Aorta (tissue), 5 donors: ENCODE results near the gene PPP1R12B. TPM values are rescaled to one million over a fixed set of nuclear protein-coding genes. Genes with fewer than 3 reads are reported as not detected.
"Not testable (repeated sequence)": the region's sequence is repeated elsewhere in the genome, so short reads cannot be mapped to it uniquely, and the experiment has no call there.

Experiments
- ATAC-seq: fragments of 200-7000 bp; cut with Tn5 transposase; one replicate; pipeline ENCODE4 v1.9.1; 2022; ENCODE audit warnings: moderate library complexity; ENCODE audit not compliant: low FRiP score
- DNase-seq, 2 donors: peaks; one replicate each; pipeline ENCODE4 v3.0.0-alpha.2; 2020
- H3K27ac ChIP-seq, 2 donors: one replicate each; pipeline ENCODE4 v1.5.1; 2013; ENCODE audit warnings: low read length in 2 of 2, mild to moderate bottlenecking in 2 of 2, moderate library complexity in 2 of 2, control low read depth in 1 of 2, inconsistent platforms in 1 of 2, low read depth in 1 of 2
- H3K27me3 ChIP-seq, 2 donors: one replicate each; pipeline ENCODE4 v1.6.1; 2013; ENCODE audit warnings: control low read depth in 1 of 2, low read length in 1 of 2, mild to moderate bottlenecking in 1 of 2, moderate library complexity in 1 of 2; ENCODE audit not compliant: insufficient read depth in 2 of 2, control insufficient read depth in 1 of 2
- H3K36me3 ChIP-seq, 2 donors: one replicate each; pipeline ENCODE4 v1.6.1; 2013; ENCODE audit warnings: control low read depth in 1 of 2, low read length in 1 of 2, mild to moderate bottlenecking in 1 of 2; ENCODE audit not compliant: insufficient read depth in 2 of 2, control insufficient read depth in 1 of 2
- H3K4me1 ChIP-seq, 2 donors: one replicate each; pipeline ENCODE4 v1.6.1; 2013; ENCODE audit warnings: low read length in 2 of 2, control low read depth in 1 of 2, mild to moderate bottlenecking in 1 of 2, moderate library complexity in 1 of 2; ENCODE audit not compliant: insufficient read depth in 2 of 2, control insufficient read depth in 1 of 2
- H3K4me3 ChIP-seq, 2 donors: one replicate each; pipeline ENCODE4 v1.5.1; 2013; ENCODE audit warnings: low read length in 2 of 2, control low read depth in 1 of 2, mild to moderate bottlenecking in 1 of 2
- H3K9me3 ChIP-seq: one replicate; pipeline ENCODE4 v1.6.1; 2013; ENCODE audit warnings: mild to moderate bottlenecking, low read length; ENCODE audit not compliant: control insufficient read depth
- WGBS, 2 donors: extraction: QIAGEN DNeasy Blood & Tissue Kit; methylation state at CpG; one replicate each; pipeline ENCODE4 v1.1.7; 2013; 5-methylcytosine and 5-hydroxymethylcytosine counted together
- intact Hi-C, 2 donors: fragments of 100-400 bp; cut with DNase I; formaldehyde crosslinking; loops; one replicate each; pipeline versions ENCODE4 v1.14.2 to v1.15.0; 2022
- polyA plus RNA-seq, 2 donors: library from polyadenylated mRNA; stranded (reverse); fragments of 200-250 nt; gene quantifications; one replicate each; pipeline ENCODE4 v1.2.3, GENCODE V29; 2013
- total RNA-seq, 2 donors: library from RNA; stranded (reverse); fragmentation: NEBNext Ultra II Directional; extraction: Animal tissue kit (Norgen Biotek cat#: 25700); gene quantifications; one replicate each; pipeline ENCODE4 v1.2.1, GENCODE V29; 2021
- donor health status: healthy with polysubstance abuse.
- donor health status: Bipolar disorder and iron deficiency.
- donor health status: DM: no; HTN: no; CAD: no.
- donor health status: DM: no; HTN: no; CAD: no.
- donor health status: DM: yes; HTN: yes; CAD: no.

The PPP1R12B gene
- total and polyA plus RNA-seq, 4 donors: 102 to 1,102 (median 396) TPM

DNA sequence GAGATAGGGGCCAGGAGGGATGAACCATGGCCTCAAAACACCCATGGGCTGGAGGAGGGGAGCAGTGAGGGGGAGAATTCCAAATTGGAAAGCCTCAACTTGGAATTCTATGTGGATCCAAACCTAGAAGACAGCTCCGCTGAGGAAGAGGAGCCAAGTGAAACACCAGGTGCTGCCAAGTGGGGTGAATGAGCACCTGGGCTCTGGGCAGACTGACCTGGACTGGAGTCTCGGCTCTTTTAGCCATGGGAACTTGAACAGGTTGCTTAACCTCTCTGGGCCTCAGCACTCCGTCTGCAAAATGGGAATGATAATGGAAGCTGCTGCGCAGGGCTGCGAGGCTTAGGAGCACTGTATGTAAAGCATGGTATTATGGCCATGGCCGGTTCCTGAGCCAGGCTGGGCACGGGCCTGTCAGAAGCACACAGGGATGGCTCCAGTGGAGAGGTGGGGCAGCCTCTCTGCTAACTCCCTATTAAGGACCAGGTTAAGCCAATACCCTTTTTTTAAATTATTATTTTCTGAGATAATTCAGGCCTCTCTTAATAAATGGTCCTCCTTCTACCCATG lies 280.2 kb downstream of the PPP1R12B start:
- no peaks in the 10 kb centered on the region for H3K9me3 ChIP-seq
- H3K27me3 ChIP-seq: no peaks in the 10 kb centered on the region
- H3K4me1 ChIP-seq: no peaks in the 10 kb centered on the region
- DNase-seq: peak in 1 of 2 donors; percentile 72
- no peak for ATAC-seq
- no peak overlapping the region for H3K4me3 ChIP-seq
- H3K36me3 ChIP-seq: no peaks in the 10 kb centered on the region
- WGBS, 2 donors: 81 to 83% methylated on average over 7 of the region's 7 CpGs
- no peak overlapping the region for H3K27ac ChIP-seq
- intact Hi-C loops: loop anchor here (5.0 to 10.0 kb wide), 3 partner anchors 54 to 164 kb away; no protein-coding TSS in a partner anchor

DNA sequence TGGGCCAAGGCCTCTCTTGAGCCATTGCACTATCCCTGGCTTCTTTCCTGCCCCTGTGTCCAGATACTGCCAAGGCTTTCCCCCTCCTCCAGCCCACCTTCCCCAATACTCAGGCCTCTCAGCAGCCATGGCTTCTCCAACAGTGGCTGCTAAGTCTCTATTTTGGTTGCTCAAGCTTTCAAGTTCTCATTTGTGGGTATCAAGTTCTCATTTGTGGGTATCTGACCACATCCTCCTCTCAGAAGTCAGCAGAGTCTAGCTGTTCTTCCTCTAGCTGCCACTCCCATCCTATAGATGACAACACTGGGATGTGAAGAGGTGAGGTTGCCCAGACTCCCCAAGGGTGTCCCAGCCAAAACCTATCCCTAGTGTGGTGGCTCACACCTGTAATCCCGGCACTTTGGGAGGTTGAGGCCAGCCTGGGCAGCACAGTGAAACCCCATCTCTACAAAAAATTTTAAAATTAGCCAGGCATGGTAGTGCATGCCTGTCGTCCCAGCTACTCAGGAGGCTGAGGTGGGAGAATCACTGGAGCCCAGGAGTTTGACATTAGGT lies 280.8 kb downstream of the PPP1R12B start:
- not testable (repeated sequence) for H3K4me3 ChIP-seq, H3K27ac ChIP-seq, H3K36me3 ChIP-seq, ATAC-seq, H3K4me1 ChIP-seq, H3K9me3 ChIP-seq, H3K27me3 ChIP-seq
- DNase-seq: peak in 1 of 2 donors; percentile 28
- WGBS, 2 donors: 72 to 95% methylated on average over 2 of the region's 2 CpGs
- intact Hi-C loops: loop anchor here (5.0 to 10.0 kb wide), 3 partner anchors 55 to 165 kb away; no protein-coding TSS in a partner anchor

DNA sequence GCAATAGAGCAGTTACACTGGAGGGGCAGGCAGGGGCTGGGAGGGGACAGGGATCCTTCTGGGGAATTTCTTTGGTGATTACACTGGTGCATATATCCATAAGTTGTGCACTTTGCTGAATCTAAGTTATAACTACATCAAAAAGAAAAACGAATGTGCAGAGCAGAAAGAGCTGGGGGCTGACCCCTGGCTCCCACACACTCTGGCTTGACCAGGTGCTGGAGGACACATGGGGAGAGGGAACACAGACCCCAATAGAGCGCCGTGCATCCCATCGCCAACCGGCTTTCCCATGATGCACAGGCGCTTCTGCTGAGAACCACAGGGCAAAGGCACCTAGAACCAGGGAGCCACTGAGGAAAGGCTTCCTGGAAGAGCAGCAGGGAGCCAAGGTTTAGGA lies 281.6 kb downstream of the PPP1R12B start:
- H3K27ac ChIP-seq, H3K4me1 ChIP-seq, H3K27me3 ChIP-seq, intact Hi-C loops, ATAC-seq, H3K36me3 ChIP-seq, H3K9me3 ChIP-seq, H3K4me3 ChIP-seq: not testable (repeated sequence)
- WGBS, 2 donors: 77 to 81% methylated on average over 6 of the region's 6 CpGs
- DNase-seq: peak in 1 of 2 donors; percentile 16

DNA sequence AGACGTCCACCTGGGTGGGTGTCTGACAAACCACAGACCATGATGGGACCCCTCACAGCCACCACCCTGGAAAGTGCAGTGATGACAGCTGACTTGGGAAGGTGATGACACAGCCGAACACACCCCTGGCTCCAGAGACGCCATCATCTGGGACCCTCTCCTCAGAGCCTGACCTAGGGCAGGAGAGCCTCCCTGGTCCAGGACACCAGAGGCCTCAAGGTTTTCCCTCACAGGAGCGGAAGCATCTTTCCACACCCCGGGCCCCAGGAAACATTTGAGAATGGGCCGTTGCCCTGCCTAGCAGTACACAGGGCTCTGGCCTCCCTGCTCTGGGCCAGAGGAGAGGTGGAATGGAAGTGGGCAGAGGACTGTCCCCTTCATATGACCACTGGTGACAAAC lies 282.0 kb downstream of the PPP1R12B start:
- no peaks in the 10 kb centered on the region for H3K9me3 ChIP-seq
- H3K4me3 ChIP-seq: no peak overlapping the region
- intact Hi-C loops: no loop called here
- no peak overlapping the region for H3K27ac ChIP-seq
- no peaks in the 10 kb centered on the region for H3K4me1 ChIP-seq
- ATAC-seq: no peak
- DNase-seq: peak in 1 of 2 donors; percentile 57
- H3K36me3 ChIP-seq: no peaks in the 10 kb centered on the region
- 73 to 78% methylated on average over 6 of the region's 6 CpGs for WGBS, 2 donors
- no peaks in the 10 kb centered on the region for H3K27me3 ChIP-seq

DNA sequence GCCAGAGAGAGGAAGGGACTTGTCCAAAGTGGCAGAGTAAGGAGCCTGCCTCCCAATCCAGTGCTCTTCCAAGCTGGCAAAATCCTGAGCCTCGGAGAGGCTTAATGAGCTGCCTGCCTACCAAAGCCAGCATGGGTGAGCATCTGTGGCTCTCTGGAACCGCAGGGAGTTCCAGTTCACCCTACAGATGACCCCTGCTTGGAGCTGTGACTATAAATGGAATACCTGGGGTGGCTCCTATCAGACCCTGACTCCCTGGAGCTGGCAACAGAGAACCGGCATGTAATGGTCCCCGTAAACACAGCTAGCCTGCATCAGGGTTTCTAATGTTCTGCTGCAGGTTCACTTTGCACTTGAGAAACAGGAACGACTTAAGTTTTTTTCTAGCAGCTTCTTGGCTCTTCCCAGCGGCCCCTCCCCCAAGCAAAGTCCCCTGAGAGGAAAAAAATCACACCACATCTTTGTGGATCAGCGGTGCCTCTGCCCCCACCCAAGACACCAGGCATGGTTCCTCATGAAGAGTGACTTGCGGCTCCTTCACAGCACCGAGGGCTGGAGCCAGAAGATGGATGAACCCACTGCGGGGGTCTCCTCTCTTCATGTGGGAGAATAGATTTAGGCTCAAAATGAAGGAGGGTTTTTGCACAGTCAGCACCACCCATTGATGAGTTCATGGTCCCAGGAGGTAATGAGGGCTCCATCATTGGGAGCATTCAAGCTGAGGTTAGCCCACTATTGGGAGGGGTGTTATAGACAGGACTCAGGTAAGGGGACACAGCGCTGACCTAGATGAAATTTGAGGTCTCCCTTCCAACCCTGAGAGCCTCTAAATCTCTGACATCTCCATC lies 282.8 kb downstream of the PPP1R12B start:
- peak in 1 of 2 donors; percentile 70 for DNase-seq
- H3K9me3 ChIP-seq: no peaks in the 10 kb centered on the region
- H3K4me3 ChIP-seq: no peak overlapping the region
- no peak for ATAC-seq
- H3K27ac ChIP-seq: no peak overlapping the region
- intact Hi-C loops: no loop called here
- H3K36me3 ChIP-seq: no peaks in the 10 kb centered on the region
- no peaks in the 10 kb centered on the region for H3K4me1 ChIP-seq
- H3K27me3 ChIP-seq: no peaks in the 10 kb centered on the region
- 57 to 59% methylated on average over 11 of the region's 11 CpGs for WGBS, 2 donors

DNA sequence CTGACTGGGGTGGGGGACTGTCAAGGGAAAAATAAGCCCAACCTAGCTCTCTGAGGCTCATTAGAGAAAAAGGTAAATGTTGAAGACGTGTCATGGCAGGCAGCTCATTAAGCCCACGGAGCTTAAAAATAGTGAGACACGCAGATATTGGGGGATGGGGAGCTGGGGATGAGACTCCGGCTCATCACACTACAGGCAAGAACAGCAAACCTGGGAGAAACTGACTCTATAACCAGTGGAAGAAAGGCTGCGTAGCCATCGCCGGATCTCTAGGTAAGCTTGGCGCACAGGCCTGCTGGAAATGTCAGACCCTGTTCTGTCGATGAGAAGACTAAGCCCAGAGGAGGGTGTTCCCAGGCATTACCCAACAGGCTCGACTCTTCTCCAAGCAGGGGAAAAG lies 283.7 kb downstream of the PPP1R12B start:
- H3K4me3 ChIP-seq: no peak overlapping the region
- H3K27ac ChIP-seq: no peak overlapping the region
- no peak for ATAC-seq
- no peaks in the 10 kb centered on the region for H3K36me3 ChIP-seq
- no peaks in the 10 kb centered on the region for H3K4me1 ChIP-seq
- no peak for DNase-seq
- H3K27me3 ChIP-seq: no peaks in the 10 kb centered on the region
- H3K9me3 ChIP-seq: no peaks in the 10 kb centered on the region
- intact Hi-C loops: no loop called here
- WGBS, 2 donors: 91 to 94% methylated on average over 10 of the region's 10 CpGs

DNA sequence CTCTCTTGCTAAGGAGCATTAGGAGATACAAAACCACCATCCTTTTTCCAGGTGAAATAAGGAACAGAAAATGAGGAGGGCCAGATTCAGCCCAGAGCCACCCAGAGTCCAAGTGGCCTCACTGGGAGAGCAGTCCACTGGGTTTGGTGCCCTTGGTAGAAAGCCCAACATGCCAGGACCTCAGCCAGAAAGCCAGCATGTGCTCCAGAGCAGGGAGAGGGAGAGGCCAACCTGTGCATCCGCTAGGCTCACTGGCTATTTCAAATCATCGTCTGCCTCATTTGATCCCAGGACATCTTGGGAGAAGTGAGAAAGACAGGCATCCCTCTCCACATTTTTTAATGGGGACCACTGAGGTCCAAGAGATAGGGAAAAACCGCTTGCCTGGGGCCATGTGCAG lies 287.7 kb downstream of the PPP1R12B start:
- H3K4me1 ChIP-seq, intact Hi-C loops, H3K9me3 ChIP-seq, H3K4me3 ChIP-seq, DNase-seq, ATAC-seq, H3K36me3 ChIP-seq, H3K27me3 ChIP-seq, H3K27ac ChIP-seq: not testable (repeated sequence)
- 44 to 51% methylated on average over 3 of the region's 3 CpGs for WGBS, 2 donors

DNA sequence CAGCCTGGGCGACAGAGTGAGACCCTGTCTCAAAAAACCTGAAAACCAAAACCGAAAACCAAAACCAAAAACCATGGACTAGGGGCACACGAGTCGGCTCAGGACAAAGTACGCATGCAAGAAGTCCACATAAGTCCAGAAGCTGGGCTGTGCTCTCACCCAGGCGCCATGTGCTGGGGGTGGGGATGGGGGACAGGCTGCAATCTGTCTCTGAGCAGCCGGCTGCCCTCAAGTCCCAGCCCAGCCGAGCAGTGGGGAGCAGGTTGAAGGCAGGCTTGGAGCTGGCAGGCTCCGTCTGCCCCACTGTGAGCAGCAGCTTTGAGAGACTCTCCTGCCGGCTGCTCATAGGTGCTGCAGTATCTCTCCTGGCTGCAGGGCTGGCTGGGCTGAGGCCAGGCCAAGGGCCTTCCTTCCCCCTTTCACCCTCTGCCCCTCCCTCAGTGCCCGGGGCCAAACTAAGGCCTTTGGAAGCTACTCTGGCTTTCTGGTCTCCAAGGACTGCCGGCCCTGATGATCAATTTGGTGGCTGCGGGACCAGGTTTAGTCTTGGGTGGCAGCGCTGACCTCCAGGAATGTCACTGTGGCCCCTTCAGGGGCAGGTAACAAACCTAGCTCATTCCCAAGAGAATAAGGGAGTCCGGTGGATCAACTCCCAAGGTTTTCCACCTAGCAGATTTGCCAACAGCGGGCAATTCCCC lies 289.0 kb downstream of the PPP1R12B start:
- H3K4me1 ChIP-seq, H3K36me3 ChIP-seq, H3K4me3 ChIP-seq, H3K27me3 ChIP-seq, H3K9me3 ChIP-seq, H3K27ac ChIP-seq, ATAC-seq, DNase-seq, intact Hi-C loops: not testable (repeated sequence)
- WGBS, 2 donors: 90% methylated on average over 16 of the region's 16 CpGs
